ENCODE results near the gene SPX.

Gene SPX

GRCh38 chr12:21538061-21538653 is 12.1 kb downstream of the SPX start:
- DNase-seq (ENCODE audit: low read depth in 2 of 2) = no peak

- no peak for DNase-seq (ENCODE audit: low read depth in 2 of 2)
Observed at GRCh38 chr12:21539797-21540196, 13.7 kb downstream of the SPX start.

DNA sequence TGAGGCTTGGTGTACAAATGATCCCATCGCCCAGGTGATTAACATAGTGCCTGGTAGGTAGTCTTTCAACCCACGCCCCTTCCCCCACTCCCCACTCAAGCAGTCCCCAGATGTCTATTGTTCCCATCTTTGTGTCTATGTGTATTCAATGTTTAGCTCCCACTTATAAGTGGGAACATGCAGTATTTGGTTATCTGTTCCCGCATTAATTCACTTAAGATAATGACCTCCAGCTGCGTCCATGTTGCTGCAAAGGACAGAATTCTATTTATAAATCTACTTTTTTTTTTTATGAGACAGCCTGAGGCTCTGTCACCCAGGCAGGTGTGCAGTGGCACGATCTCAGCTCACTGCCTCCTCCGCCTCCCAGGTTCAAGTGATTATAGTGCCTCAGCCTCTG is 15.7 kb downstream of the SPX start:
- DNase-seq (ENCODE audit: low read depth in 2 of 2) = no peak

- DNase-seq (ENCODE audit: low read depth in 2 of 2) = no peak
Observed at GRCh38 chr12:21542403-21542802, 16.3 kb downstream of the SPX start.

DNA sequence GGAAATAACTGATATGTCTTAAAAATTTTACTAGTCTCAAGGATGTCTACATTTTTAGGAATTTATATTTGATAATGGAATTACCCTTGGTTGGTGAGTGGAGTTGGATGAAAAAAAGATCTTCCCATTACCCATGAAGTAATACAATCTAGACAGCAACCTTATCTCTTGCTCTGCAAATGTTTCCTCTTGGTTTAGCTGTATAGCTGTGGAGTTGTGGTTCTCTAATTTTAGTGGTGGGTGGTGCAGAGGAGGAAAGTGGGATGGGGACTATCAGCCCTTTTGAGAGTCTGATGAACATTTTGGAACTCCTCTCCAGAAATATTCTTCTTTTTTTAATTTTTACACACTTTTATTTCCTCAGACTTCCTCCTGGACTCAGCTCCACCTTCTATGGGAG is 17.1 kb downstream of the SPX start:
- DNase-seq (ENCODE audit: low read depth in 2 of 2) = no peak

DNA sequence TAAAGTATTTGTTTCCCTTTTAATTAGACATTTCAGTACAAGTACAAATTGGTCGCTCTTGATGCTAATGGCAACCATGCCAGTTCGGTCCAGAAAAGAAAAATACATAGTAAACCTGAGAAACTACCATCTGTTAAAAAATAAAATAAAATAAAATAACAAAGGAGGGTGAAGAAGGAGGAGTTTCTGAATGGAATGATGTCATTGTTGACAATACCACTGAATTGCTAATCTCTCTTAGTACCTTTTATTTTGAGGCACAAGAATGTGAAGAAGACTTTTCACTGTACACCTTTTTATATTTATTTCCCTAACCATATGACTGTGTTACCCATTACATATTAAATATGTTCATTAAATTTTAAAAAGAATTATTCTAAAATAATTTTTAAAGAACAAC is 19.5 kb downstream of the SPX start:
- DNase-seq (ENCODE audit: low read depth in 2 of 2) = no peak

DNA sequence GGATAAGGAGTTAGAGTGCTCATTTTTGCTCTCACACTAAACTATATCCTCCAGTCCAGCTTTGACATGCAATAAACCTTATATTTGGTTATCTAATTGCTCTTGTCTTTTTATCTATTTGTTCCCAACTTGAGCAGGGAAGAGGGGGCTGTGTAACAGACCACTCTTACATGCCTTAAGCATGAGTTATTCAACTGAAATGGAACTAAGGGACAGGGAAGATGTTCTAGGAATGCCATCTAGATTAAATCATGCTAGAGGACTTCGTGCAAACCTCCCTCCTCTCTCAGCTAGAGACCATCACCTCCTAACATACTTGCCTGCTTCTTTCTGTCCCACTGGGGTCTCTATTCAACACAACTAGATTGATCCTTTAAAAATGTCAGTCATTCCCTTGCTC is 20.6 kb downstream of the SPX start:
- DNase-seq (ENCODE audit: low read depth in 2 of 2) = no peak

DNA sequence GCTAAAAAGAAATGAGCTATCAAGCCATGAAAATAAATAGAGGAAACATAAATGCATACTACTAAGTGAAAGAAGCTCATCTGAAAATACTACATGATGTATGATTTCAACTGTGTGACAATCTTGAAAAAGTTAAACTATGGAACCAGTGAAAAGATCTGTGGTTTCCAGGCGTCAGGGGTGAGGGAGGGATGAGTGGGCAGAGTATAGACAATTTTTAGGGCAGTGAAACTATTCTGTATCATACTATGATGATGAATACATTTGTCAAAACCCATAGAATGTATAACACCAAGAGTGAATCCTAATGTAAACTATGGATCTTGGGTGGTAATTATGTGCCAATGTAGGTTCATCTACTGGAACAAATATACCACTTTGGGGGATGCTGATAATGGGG is 21.3 kb downstream of the SPX start:
- DNase-seq (ENCODE audit: low read depth in 2 of 2) = no peak

- no peak for DNase-seq (ENCODE audit: low read depth in 2 of 2)
Observed at GRCh38 chr12:21551841-21552465, 25.9 kb downstream of the SPX start.

DNA sequence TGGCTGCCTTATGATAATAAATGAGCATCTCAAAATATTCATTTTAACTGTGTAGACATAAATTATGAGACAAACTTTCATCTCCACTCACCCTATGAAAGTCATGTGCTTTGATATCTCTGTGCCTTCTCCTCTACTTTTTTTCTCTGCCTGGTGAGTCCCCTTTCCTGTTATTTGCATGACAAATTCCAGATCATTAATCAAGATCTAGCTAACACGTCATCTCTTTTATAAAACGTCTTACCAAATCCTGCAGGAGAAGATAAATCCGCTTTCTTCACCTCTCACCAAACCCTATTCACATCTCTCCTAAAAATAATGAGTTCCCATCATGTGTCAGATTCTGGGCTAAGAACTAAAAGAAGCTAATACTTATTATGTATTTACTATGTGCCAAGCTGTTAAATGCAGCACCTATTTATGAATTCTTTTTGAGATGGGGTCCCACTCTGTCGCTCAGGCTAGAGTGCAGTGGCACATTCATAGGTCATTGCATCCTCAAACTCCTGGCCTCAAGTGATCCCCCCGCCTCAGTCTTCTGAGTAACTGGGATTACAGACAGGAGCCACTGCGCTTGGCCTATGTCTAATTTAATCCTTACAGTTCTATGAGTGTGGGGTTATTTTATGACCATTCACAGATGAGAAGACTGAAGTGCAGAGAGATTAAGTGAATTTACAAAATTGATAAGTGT is 26.7 kb downstream of the SPX start:
- DNase-seq (ENCODE audit: low read depth in 2 of 2) = no peak

- no peak for DNase-seq (ENCODE audit: low read depth in 2 of 2)
Observed at GRCh38 chr12:21553329-21553675, 27.2 kb downstream of the SPX start.

DNA sequence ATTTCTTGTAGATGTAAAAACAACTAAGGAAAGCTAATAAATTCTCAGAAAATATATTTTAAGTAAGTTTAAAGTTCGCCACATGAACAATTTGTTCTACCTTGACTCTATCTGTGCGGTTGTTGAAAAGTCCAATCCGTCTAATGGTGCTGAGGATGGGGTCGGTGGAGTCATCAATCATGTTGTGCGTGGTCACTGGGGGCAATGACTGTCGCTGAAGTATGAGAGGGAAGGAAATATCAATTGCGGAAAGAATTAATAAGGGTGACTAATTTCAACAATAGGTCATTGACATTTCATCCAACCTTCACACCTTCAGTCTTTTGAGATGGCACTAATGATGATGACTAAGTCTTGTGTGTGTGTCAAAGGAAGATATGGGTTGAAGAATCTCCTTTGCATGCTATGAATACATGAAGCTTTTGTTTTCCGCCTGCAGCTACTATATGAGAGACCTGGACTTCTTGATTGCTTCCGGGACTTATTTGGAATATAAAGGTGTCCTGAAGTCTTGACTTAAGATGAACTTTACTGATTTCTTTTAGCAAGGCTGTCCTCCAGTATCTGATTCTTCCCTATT is 32.1 kb downstream of the SPX start:
- DNase-seq (ENCODE audit: low read depth in 2 of 2) = no peak

- no peak for DNase-seq (ENCODE audit: low read depth in 2 of 2)
Observed at GRCh38 chr12:21559855-21560569, 33.9 kb downstream of the SPX start.

GRCh38 chr12:21561158-21561557 is 35.1 kb downstream of the SPX start:
- DNase-seq (ENCODE audit: low read depth in 2 of 2) = no peak

DNA sequence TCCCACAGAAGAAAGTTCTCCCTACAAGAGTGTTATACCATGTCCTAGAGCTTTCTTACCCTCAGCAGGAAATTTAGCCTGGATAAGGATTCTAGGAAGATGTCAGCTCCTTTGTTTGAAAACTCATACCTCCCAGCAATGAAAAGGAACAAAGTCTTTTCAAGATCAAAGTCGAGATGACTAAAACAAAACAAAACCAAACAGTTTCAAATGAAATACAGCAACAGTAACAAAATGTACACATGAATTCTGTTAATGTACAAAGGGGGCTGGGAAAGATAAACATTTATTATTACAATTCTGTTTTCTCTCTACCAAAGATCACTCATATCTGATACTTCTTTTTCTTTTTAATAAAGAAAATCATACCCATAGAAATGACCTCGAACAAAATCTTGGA is 36.8 kb downstream of the SPX start:
- DNase-seq (ENCODE audit: low read depth in 2 of 2) = no peak

GRCh38 chr12:21566223-21566906 is 40.3 kb downstream of the SPX start:
- no peak for DNase-seq (ENCODE audit: low read depth in 2 of 2)

DNA sequence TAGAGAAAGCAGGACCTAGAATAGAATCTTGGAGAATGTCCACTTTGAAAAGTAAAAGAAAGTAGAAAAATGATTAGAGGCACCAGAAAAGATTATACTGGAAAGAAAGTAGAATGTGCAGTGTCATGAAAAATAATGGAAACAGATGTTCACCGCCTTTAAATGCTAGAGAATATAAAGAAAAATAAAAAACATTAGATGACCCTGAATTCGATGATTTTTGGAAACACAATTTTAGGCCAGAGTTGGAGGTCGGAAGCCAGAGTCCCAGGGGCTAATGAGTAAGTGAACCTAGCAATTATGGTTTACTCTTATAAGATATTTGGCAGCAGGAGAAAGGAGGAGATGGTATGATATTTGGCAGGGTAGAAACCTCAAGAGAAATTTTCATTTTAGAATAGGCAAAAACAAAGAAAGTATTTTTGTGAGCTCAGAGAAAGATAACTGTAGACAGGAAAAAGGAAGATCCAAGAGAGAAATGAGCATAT is 40.9 kb downstream of the SPX start:
- DNase-seq (ENCODE audit: low read depth in 2 of 2) = no peak

DNA sequence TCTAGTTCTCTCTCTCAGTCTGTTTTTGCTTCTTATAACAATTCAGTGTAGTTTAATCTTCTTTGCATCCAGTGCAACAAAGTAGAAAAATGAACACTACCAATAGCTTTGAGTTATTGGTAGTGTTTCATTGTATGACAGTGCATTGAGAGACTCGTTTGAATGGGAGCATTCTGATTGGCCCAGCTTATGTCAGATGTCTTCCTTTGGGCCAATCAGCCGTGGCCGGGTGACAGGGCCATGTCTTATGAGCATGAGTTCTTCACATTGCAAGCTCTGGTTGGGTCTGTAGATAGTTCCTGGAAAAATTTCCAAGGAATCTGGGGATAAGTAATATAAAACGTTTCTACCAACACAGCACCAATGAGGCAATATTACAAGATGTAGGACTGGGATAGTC is 42.0 kb downstream of the SPX start:
- no peak for DNase-seq (ENCODE audit: low read depth in 2 of 2)

- no peak for DNase-seq (ENCODE audit: low read depth in 2 of 2)
Observed at GRCh38 chr12:21571046-21571445, 45.0 kb downstream of the SPX start.

DNA sequence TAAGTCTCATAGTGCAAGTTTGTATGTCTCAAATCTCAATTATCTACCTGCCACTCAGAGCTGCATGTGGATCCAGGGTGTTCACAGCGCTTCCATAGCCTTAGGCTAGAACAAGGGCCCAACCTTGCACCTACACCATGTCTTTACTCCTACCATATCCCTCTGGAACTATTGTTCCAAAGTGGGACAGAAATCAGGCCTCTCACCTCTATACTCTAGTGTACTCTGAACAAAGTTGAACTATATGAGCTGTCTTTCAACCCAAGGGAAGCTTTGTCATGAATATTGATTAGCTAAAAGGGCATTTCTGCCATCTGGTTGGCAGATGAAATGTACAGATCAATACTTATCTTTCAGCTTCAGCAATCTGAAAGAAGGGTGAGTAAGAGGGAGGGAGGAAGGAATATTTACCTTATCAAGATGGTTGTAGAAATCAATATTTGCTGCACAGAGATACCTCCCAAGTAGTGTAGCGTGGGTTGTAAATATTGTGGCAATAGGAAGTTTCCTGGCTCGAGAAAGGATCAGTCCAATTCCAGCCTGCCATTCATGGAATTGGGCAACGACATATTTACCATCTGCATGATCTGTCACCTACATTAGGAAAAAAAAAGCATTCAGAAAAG is 47.8 kb downstream of the SPX start:
- no peak for DNase-seq (ENCODE audit: low read depth in 2 of 2)

DNA sequence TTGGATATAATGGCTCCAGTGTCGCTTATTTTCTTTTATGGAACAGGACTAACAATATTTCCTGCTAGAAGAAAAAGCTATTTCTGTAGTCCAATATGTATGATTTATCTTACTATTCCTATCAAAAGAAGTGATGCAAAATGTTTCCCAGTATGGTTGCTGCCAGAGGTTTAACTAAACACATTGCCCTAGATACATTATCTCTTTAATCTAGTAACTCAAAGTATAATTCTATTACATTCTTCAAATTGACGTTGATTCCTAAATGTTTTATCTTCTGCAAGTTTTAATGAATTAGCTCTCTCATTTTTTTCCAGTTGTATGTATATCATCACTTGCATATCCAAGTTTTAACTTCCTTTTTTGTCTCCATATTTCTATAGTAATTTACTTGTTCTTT is 50.3 kb downstream of the SPX start:
- DNase-seq (ENCODE audit: low read depth in 2 of 2) = no peak
